NCI-H82 (cell line): ENCODE results near the gene TRIM5.
A peak's percentile ranks its signal among the peaks of the same experiment; 100 is the strongest.
"Not testable (repeated sequence)": the region's sequence is repeated elsewhere in the genome, so short reads cannot be mapped to it uniquely, and the experiment has no call there.

Experiments
- DNase-seq: peaks from one replicate; lab custom pipeline; 2025; lab: John Stamatoyannopoulos, UW

TRIM5 gene

GRCh38 chr11:5684646-5685362 is at the start of gene TRIM5:
Gene TRIM5 (minus strand): TSS chr11:5685074. CDS start chr11:5680177, 4,897 bp downstream.
- peak; percentile 2 for DNase-seq

GRCh38 chr11:5727691-5728090 is 42.8 kb upstream of the TRIM5 start:
- no peak for DNase-seq

- no peak for DNase-seq
Observed at GRCh38 chr11:5726351-5726750, 41.5 kb upstream of the TRIM5 start.

GRCh38 chr11:5722622-5723021 is 37.7 kb upstream of the TRIM5 start:
- DNase-seq = no peak

- no peak for DNase-seq
Observed at GRCh38 chr11:5719703-5720495, 35.0 kb upstream of the TRIM5 start.

- DNase-seq = not testable (repeated sequence)
Observed at GRCh38 chr11:5716518-5716917, 31.6 kb upstream of the TRIM5 start.

GRCh38 chr11:5713695-5714094 is 28.8 kb upstream of the TRIM5 start:
- DNase-seq = no peak

- no peak for DNase-seq
Observed at GRCh38 chr11:5712507-5712906, 27.6 kb upstream of the TRIM5 start.

GRCh38 chr11:5705688-5706087 is 20.8 kb upstream of the TRIM5 start:
- DNase-seq = no peak

- DNase-seq = no peak
Observed at GRCh38 chr11:5703741-5704536, 19.1 kb upstream of the TRIM5 start.

- no peak for DNase-seq
Observed at GRCh38 chr11:5701055-5701577, 16.2 kb upstream of the TRIM5 start.

GRCh38 chr11:5700421-5701054 is 15.7 kb upstream of the TRIM5 start:
- DNase-seq = no peak

- DNase-seq = no peak
Observed at GRCh38 chr11:5698281-5698680, 13.4 kb upstream of the TRIM5 start.

GRCh38 chr11:5696210-5696609 is 11.3 kb upstream of the TRIM5 start:
- no peak for DNase-seq

GRCh38 chr11:5695580-5695979 is 10.7 kb upstream of the TRIM5 start:
- DNase-seq = no peak

- no peak for DNase-seq
Observed at GRCh38 chr11:5694642-5695041, 9.8 kb upstream of the TRIM5 start.

- no peak for DNase-seq
Observed at GRCh38 chr11:5691964-5692361, 7.1 kb upstream of the TRIM5 start.

GRCh38 chr11:5691238-5691963 is 6.5 kb upstream of the TRIM5 start:
- DNase-seq = not testable (repeated sequence)

GRCh38 chr11:5690736-5691135 is 5.9 kb upstream of the TRIM5 start:
- no peak for DNase-seq

- no peak for DNase-seq
Observed at GRCh38 chr11:5690216-5690615, 5.3 kb upstream of the TRIM5 start.

GRCh38 chr11:5689551-5689983 is 4.7 kb upstream of the TRIM5 start, which contains the start of gene TRIM22:
Gene TRIM22 (plus strand): TSS chr11:5689790. CDS start chr11:5696233, 6,443 bp downstream.
- DNase-seq = no peak
